HEK293T (cell line): ENCODE results near the gene AMZ2.
"Not testable (repeated sequence)": the region's sequence is repeated elsewhere in the genome, so short reads cannot be mapped to it uniquely, and the experiment has no call there.

Experiments
- CTCF ChIA-PET: fragments of 350-600 bp; formaldehyde crosslinking; extraction: SDS; loops from one replicate; lab custom pipeline; 2021; ENCODE audit warnings: antibody characterized with exemption, inconsistent platforms; lab: Yijun Ruan, JAX
- POLR2A ChIA-PET: fragments of 350-600 bp; formaldehyde crosslinking; extraction: SDS; loops from one replicate; lab custom pipeline; 2020; ENCODE audit warnings: antibody characterized with exemption, inconsistent platforms; lab: Yijun Ruan, JAX
- DNase-seq: peaks from one replicate; pipeline ENCODE4 v3.0.0; 2012; ENCODE audit warnings: mixed read lengths; ENCODE audit errors: extremely low spot score
- ARNT ChIP-seq: fragments of 450-650 bp; IDR thresholded peaks from 2 replicates; pipeline ENCODE4 v1.6.1; 2017; ENCODE audit warnings: mild to moderate bottlenecking
- BHLHE40 ChIP-seq: fragments of 450-650 bp; IDR thresholded peaks from 2 replicates; pipeline ENCODE4 v1.6.1; 2016; ENCODE audit warnings: mild to moderate bottlenecking, moderate library complexity, borderline replicate concordance
- CTBP1 ChIP-seq: fragments of 450-650 bp; IDR thresholded peaks from 2 replicates; pipeline ENCODE4 v1.6.1; 2016; ENCODE audit warnings: borderline replicate concordance
- ELF4 ChIP-seq: fragments of 450-650 bp; IDR thresholded peaks from 2 replicates; pipeline ENCODE4 v1.6.1; 2017; ENCODE audit warnings: antibody characterized with exemption
- FOXA1 ChIP-seq: fragments of 450-650 bp; IDR thresholded peaks from 2 replicates; pipeline ENCODE4 v1.6.1; 2016; ENCODE audit warnings: mild to moderate bottlenecking
- FOXK2 ChIP-seq: fragments of 450-650 bp; IDR thresholded peaks from 2 replicates; pipeline ENCODE4 v1.6.1; 2016; ENCODE audit warnings: mild to moderate bottlenecking
- FOXM1 ChIP-seq: fragments of 450-650 bp; IDR thresholded peaks from 2 replicates; pipeline ENCODE4 v1.6.1; 2017; ENCODE audit warnings: mild to moderate bottlenecking, borderline replicate concordance
- HDGF ChIP-seq: fragments of 450-650 bp; IDR thresholded peaks from 2 replicates; pipeline ENCODE4 v1.6.1; 2017; ENCODE audit warnings: antibody characterized with exemption, borderline replicate concordance
- L3MBTL2 ChIP-seq: fragments of 450-650 bp; conservative IDR thresholded peaks from 2 replicates; pipeline ENCODE4 v1.6.1; 2016; ENCODE audit warnings: mild to moderate bottlenecking
- LEF1 ChIP-seq: fragments of 450-650 bp; IDR thresholded peaks from 2 replicates; pipeline ENCODE4 v1.6.1; 2017; ENCODE audit warnings: mild to moderate bottlenecking, borderline replicate concordance
- NFRKB ChIP-seq: fragments of 450-650 bp; IDR thresholded peaks from 2 replicates; pipeline ENCODE4 v1.6.1; 2016; ENCODE audit warnings: mild to moderate bottlenecking, moderate library complexity
- SP1 ChIP-seq: fragments of 450-650 bp; IDR thresholded peaks from 2 replicates; pipeline ENCODE4 v1.6.1; 2017
- SUZ12 ChIP-seq: fragments of 450-650 bp; IDR thresholded peaks from 2 replicates; pipeline ENCODE4 v1.6.1; 2016; ENCODE audit warnings: mild to moderate bottlenecking
- TARDBP ChIP-seq: fragments of 450-650 bp; IDR thresholded peaks from 2 replicates; pipeline ENCODE4 v1.6.1; 2016
- ZNF384 ChIP-seq: fragments of 450-650 bp; IDR thresholded peaks from 2 replicates; pipeline ENCODE4 v1.6.1; 2016
- TF ChIP-seq, protein P1 (sequence below): fragments of 450-650 bp; IDR thresholded peaks from 2 replicates; pipeline ENCODE4 v1.6.1; 2016

AMZ2 gene

DNA sequence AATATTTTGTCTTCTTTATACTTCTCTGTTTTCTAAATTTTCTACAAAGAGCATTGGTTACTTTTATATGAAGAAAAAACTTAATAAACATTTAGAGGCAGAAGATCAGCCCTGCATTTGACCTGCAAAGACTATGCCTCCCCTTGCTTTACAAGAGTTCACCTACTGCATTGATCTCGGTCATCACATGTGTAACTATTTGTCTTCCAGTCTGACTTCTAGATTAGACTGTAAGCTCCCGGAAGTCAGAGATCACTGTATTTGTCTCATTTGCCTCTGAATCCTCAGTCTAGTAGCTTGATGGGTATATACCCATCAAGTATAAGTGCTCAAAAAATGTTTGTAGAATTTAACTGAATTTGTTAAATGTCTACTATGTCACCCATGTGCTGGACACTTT lies 27.7 kb upstream of the AMZ2 start:
- POLR2A ChIA-PET = interaction anchor here (1.1 kb wide), 1 partner anchor 28 kb away, joined by 3 read pairs; the partner anchor contains the start of gene AMZ2
- DNase-seq, CTCF ChIA-PET: not testable (repeated sequence)

DNA sequence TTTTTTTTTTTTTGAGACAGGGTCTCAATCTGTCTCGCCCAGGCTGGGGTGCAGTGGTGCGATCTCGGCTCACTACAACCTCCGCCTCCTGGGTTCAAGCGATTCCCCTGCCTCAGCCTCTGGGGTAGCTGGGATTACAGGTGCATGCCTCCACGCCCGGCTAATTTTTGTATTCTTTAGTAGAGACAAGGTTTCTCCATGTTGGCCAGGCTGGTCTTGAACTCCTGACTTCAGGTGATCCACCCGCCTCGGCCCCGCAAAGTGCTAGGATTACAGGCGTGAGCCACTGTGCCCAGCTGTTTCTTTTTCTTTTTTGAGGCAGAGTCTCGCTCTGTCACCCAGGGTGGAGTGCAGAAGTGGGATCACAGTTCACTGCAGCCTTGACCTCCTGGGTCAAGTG lies 27.1 kb upstream of the AMZ2 start:
- POLR2A ChIA-PET = interaction anchor here (1.1 kb wide), 1 partner anchor 27 kb away, joined by 3 read pairs; the partner anchor contains the start of gene AMZ2
- CTCF ChIA-PET, DNase-seq: not testable (repeated sequence)

DNA sequence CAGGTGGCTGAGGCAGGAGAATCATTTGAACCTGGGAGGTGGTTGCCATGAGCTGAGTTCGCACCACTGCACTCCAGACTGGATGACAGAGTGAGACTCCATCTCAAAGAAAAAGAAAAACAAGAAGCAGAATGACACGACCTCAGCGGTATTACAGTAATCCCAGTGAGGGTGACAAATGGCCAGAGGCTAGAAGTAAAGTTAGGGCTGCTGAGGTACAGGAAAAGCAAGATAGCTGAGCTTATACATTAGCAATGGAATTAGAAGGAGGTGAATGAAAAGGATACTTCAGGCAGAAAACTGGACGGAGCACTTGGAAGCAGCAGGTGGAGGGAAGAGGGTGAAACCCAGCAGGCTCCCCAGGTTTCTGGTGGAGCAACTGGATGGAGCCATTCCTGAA lies 26.1 kb upstream of the AMZ2 start:
- CTCF ChIA-PET = no interaction called here
- TF ChIP-seq CTBP1 (no peak), NFRKB (no peak), SP1 (no peak), L3MBTL2 (no peak), ELF4 (no peak), HDGF (no peak), BHLHE40 (no peak), ARNT (no peak), TARDBP (no peak), SUZ12 (no peak), FOXM1 (no peak)
- TF ChIP-seq, protein P1, sequence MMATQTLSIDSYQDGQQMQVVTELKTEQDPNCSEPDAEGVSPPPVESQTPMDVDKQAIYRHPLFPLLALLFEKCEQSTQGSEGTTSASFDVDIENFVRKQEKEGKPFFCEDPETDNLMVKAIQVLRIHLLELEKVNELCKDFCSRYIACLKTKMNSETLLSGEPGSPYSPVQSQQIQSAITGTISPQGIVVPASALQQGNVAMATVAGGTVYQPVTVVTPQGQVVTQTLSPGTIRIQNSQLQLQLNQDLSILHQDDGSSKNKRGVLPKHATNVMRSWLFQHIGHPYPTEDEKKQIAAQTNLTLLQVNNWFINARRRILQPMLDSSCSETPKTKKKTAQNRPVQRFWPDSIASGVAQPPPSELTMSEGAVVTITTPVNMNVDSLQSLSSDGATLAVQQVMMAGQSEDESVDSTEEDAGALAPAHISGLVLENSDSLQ = no peak
- DNase-seq = no peak
- POLR2A ChIA-PET = interaction anchor here (1.5 kb wide), 1 partner anchor 26 kb away, joined by 4 read pairs; the partner anchor contains the start of gene AMZ2

DNA sequence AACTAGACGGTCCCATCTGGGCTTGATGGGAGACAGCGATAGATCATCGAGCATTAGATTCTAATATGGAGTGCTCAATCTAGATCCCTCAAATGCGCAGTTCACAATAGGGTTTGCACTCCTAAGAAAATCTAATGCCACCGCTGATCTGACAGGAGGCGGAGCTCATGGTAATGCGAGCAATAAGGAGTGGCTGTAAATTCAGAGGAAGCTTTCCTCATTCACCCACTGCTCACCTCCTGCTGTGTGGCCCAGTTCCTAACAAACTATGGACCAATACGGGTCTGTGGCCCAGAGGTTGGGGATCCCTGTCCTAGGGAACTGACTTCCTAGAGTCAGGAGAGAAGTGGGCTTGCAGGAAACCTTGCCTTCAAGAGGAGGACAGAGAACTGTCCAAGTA lies 25.2 kb upstream of the AMZ2 start:
- POLR2A ChIA-PET = interaction anchor here (1.5 kb wide), 1 partner anchor 25 kb away, joined by 4 read pairs; the partner anchor contains the start of gene AMZ2
- DNase-seq = no peak
- TF ChIP-seq FOXK2 = no peak
- TF ChIP-seq HDGF = no peak
- no peak for TF ChIP-seq FOXA1
- no peak for TF ChIP-seq SUZ12
- no peak for TF ChIP-seq FOXM1
- TF ChIP-seq SP1 = no peak
- no peak for TF ChIP-seq LEF1
- TF ChIP-seq TARDBP = no peak
- TF ChIP-seq, protein P1 = no peak
- no peak for TF ChIP-seq NFRKB
- no peak for TF ChIP-seq ELF4
- TF ChIP-seq L3MBTL2 = no peak
- TF ChIP-seq ARNT = no peak
- TF ChIP-seq ZNF384 = no peak
- CTCF ChIA-PET = no interaction called here

DNA sequence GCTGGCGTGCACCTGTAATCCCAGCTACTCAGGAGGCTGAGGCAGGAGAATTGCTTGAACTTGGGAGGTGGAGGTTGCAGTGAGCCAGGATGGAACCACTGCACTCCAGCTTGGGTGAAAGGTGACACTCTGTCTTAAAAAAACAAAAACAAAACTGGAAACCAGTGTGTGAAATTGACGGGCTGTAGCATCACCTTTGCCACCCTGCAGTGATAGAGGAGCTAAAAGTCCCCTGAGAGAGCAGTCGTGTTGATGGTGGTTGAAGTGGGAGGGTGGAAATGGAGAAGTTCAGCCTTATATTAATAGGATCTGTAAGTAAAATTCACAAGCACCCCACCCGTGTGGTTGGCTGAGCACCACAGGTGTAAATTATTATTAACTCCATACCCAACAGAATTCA lies 22.8 kb upstream of the AMZ2 start:
- POLR2A ChIA-PET = interaction anchor here (0.8 kb wide), 1 partner anchor 23 kb away, joined by 3 read pairs; the partner anchor contains the start of gene AMZ2
- CTCF ChIA-PET = interaction anchor here (1.2 kb wide), 1 partner anchor 24 kb away, joined by 4 read pairs; no protein-coding TSS in a partner anchor
- not testable (repeated sequence) for DNase-seq

DNA sequence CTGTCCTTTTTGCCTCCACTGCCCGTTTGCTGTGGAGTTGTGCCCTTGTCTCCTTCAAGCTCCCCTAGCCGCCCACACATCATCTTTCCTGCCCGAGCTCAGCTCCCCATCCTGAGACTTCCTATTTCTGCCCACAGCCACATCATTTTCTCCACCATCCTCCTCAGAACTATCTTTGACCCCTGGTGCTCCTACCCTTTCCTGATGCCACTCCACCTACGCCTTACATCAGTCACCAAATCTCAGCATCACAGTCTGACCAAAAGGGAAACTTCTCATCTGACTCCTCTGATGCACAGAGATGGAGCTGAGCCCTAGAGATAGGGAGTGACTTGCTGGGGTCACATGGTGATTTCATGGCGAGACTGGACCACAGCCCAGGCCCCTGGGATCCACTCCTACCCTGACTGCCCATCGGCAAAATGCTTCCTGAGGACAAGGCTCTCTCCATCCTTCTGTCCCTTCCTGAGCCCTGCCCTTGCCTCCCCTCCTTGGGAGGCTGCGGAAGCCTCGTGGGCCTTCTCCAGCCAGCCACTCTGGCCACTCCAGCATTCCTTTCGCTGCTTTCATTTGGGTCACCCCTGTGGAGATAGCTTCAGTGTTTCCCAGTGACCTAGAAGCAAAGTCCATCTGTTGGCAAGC lies 19.7 kb upstream of the AMZ2 start:
- DNase-seq, POLR2A ChIA-PET, CTCF ChIA-PET: not testable (repeated sequence)

DNA sequence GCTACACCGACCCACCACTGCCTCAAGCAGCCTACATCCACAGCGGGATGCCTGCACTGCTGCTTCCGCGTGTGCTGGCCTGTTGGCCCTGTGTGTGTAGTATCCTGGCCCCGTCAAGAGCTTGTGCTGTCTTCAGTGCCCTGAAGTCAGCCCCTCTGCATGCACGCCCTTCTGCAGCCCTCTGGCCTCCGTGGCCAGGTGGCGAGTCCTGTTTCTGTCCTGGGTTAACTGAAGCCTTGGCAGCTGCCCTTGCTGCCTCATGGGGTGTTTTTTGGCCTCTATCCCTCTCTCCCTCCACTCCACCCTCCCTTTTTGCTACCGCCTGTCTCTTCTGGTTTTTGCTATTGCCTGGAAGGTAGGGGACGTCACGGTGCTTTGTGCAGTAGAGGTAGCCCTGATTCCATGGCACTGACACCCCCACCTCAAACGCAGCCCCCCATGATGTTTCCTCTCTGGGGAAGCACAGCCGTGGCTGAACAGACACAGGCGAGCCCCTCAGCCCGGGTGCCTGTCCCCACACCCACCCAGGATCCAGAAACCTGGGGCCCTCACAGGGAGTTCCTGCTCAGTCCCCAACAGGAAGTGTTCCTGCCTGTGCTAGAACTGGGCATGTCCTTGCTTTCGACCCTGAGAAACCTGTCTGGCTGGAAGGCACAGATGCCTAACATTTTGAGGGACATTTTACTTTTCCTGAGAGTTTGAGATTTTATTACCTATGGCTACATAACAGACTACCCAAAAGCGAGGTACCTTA lies 18.8 kb upstream of the AMZ2 start:
- no peak for TF ChIP-seq ZNF384
- TF ChIP-seq LEF1 = no peak
- TF ChIP-seq TARDBP = no peak
- TF ChIP-seq, protein P1 = no peak
- TF ChIP-seq SUZ12 = no peak
- no peak for TF ChIP-seq ARNT
- no peak for TF ChIP-seq L3MBTL2
- TF ChIP-seq CTBP1 = no peak
- CTCF ChIA-PET = no interaction called here
- DNase-seq = no peak
- POLR2A ChIA-PET = no interaction called here
